Activated CD4-positive, alpha-beta T cell treated with anti-CD3 and anti-CD28 coated beads, Interleukin-2, Interleukin-6, amounts not matched to agents 100 ng/mL and 50 ng/mL, durations not matched to agents 16 hours and 8 hours (primary cell): ENCODE measurements around the gene DNAH9.

ENCODE experiments used
- DNase-seq: peaks from one replicate; pipeline ENCODE4 v3.0.0-alpha.2; 2020

Gene DNAH9

GRCh38 chr17:11768981-11769380, 170.7 kb downstream of the DNAH9 start:
- DNase-seq: no peak

DNA sequence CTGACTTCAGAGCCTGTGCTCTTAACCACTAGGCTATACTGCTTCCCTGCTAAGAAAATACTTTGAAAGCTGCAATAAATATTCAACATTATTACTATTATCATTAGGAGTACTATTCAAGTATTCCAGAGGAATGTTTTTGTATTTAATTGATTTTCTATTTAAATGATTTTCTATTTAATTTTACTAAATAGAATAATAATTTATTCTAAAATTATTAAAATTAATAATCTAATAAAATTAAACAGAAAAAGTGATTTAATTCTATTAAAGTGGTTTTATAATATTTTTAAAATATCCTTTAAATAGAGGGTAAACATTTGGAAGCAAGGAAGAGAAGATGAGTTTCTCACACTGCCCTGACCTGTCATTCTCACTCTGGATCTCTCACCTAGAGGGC, 173.8 kb downstream of the DNAH9 start:
- DNase-seq: no peak

DNA sequence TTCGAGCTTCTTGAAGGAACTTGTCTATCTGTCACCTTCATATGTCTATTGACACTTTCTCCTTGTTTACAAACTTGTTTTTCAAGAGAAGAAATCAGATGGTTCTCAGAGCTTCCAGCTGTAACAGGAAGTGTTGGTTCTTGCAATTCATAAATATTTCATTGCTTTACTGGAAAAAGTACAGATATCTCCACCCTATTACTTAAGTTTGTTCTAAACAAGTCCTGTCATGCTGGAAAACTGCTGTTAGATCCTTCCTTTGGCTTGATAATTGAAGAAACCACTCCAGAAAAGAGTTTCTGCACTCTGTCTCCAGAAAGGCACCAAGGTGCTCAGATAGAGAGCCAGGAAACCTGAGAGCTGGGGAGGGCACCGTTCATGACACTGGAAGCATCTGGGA, 181.6 kb downstream of the DNAH9 start:
- no peak for DNase-seq

DNA sequence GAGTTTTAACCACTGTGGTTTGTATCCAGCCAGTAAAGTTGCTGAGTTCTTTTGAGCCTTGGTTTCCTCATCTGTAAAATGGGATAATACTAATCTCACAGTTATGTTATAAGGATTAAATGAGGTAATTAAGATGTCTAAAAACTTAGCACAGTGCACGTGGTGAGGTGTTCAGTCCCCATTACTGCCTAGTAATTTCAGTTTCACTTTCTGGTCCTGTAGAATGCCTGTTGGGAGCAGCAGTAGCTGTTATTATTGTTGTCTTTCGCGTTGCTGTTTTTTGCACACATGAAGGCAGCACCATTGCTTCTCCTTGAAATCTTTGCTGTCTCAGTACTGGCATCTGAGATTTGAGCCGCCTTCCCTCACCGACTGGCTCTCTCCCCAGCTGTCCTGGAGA, 182.4 kb downstream of the DNAH9 start:
- DNase-seq: no peak

DNA sequence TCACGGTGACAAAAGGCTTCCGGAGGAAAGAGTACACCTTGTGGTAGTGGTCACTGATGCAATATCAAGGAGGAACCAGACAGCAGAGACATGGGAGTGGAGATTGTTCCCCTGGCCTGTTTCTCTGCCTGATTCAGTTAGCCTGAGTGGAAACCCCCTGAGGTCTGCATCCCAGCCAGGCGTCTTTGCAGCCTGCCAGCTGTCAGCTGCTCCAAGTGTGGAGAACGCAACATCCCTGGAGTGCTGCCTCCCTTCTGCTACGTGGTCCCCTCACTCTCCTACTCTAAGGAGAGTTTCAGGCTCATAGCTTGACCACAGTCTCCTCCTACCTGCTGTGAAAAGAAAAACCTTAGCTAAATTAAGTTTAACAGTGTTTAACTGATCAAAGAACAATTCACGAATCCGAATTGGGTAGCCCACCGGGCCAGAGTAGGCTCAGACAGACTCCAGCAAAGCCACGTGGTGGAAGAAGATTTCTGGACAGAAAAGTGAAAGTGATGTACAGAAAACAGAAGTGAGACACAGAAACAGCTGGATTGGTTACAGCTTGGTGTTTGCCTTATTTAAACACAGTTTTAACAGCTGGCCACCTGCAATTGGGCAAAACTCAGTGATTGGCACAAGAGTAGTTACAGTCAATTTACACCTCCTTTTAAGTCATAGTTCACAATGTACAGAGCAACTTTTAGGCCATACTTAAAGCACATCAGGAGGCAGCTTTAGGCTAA, 188.6 kb downstream of the DNAH9 start:
- DNase-seq: no peak

DNA sequence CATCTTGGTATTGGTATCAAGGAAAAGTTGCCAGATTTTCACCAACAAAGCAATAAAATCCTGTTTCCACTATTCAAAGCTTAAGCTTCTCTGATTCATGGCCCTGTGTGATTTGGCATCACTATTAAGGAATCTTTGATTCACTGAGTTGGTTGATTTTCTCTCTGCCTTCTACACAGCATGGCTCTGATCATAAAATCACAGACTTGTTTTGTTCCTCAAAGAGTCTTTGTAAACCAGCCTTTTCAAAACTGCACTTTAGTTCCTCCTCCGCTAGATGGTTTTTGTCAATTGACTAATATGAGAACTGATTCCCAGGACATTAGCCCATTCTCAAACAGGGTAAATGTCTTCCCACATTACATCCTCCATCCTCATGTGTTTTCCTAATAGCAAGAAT, 197.6 kb downstream of the DNAH9 start:
- no peak for DNase-seq

GRCh38 chr17:11797803-11798202, 199.5 kb downstream of the DNAH9 start:
- DNase-seq: no peak

DNA sequence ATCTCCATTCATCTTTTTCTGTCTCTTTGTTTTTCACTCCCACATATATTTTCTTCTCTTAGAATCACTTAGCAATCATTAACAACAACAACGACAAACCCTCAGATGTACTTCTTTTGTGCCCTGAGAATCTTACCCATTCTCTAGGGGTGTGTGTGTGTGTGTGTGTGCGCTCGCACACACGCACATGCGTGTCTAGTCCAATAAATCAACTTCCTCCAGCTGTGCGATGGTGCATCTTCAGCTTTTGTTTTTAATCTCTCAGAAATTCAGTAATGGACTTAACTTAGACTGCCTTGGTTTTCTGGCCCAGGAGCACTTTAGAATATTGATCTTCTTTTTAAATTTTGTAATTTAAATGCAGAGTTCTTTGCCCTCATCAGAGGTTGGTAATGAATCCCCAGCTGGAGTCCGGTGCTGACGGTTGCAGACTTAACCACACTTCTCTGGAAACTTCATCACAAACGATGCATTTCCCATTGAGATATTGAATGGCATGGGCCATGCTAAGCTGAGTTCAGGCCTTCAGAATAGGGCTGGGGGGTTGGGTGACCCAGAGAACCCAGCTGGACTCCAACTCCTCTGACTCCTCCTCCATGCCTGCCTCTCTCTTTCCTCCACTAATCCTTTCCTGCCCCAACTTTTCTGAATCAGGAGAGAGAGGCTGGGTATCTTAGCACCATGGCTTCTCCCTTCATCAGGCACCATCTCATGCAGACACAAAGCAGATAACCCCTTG, 205.1 kb downstream of the DNAH9 start:
- no peak for DNase-seq

DNA sequence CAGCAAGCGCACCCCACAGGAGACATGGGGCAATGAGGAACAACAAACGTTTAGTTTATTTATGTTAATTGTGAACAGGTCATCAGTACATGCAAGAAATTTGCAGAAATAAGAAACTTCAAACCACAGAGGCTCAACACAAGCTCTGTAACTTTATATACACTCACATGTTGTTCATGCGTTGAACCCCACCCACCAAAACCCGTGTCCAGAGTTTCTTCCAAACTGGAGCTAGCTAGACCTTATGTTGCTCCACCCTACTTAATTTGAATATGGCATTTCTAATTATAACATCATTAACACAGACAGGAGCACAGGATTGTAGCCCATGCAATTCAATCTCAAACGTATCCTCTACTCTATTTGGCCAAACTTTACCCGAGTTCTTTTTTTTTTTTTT, 206.9 kb downstream of the DNAH9 start:
- no peak for DNase-seq

DNA sequence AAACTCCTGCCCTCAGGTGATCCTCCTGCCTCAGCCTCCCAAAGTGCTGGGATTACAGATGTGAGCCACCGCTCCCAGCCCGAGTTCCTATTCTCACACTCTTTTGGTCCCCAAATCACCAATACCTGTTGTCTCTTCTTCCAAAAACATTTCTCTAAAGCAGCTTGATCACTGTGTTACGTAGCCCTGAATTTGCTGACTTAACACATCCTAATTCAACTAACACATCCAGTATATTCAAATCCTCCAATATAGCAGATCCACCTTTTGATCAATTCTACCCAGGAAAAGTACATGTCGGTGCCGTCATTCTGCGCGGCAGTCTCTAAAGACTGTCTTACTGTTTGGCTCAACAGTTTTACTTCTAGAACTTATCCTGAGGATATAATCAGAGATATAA, 207.7 kb downstream of the DNAH9 start:
- DNase-seq: no peak

DNA sequence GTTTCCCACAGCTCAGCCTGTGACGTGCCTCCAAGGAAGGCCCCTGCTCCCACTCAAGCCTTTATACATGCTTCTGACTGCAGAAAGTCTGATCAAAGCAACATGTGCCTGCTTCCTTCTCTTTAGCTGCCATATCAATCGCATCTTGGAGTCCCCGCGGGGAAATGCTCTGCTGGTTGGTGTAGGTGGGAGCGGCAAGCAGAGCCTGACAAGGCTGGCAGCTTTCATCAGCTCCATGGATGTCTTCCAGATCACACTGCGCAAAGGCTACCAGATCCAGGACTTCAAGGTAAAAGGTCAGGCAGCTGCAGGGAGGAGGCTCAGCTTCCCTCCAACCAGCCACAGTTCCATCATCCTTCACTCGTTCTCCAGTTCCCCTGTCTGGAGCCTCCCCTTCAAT, 209.3 kb downstream of the DNAH9 start:
- no peak for DNase-seq

- DNase-seq: no peak
Measured at GRCh38 chr17:11813278-11813677, 215.0 kb downstream of the DNAH9 start.

DNA sequence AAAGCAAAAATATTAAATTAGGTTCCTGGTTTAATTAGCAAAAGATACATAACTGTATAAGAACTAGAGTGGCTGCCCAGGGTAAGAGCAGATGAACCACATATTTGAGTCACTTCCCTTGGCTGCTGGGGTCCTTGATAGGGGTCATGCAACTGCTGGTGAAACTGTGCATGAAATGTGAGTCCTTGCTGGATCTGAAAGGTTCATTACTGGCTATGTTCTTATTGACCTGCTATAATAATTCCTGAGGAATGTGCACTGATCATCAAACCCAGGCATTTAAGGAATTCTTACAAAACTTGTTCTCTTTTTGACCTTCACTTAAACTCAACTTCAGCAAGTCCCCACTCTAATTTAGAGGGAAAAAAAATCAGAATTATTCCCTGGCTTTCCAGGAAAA, 215.6 kb downstream of the DNAH9 start:
- DNase-seq: no peak

DNA sequence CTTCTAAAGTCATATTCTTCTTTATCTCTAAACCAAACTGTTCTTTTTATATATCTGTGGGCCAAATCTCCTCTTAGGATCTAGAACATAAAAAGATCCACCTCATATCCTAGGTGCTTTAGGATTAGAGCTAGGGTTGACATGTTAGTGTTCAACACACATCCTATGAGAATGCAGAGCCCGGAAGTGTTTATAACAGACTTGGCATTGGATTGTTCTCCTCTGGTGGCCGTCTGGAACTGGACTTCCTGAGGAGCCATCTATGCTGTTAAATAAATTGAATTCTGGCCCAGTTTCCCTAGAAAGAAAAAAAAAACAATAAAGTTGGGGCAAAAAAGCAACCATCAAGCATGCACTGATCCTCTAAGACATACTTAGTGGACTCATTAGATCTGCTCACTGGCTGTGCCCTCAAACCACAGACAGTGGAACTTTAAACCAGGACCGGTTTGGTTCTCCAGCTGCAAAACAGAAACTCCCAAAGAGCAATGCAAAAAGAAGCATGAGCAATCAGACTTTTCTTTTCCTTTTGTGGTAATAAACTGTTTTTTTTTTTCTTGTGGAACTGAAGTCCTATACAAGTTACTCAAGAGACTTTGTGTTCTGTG, 216.5 kb downstream of the DNAH9 start:
- DNase-seq: no peak

DNA sequence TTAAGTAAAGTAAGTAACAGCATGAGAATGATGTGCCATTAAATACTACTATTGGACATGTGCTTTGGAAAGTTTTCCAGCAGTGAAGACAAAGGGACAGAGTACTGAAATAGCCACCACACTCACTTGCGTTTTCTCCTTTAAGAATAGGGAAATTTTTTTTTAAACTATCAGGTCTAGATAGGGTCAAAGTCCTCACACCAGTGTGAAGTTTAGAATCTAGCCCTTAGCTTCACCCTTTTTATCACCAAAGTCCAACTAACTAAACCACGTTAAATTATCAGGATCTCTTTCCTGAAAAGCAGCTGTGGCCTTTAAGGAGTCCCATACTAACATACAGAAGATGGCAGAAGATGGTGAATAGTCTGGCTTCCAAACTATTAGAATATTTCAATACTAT, 218.1 kb downstream of the DNAH9 start:
- DNase-seq: no peak

- no peak for DNase-seq
Measured at GRCh38 chr17:11823862-11824261, 225.6 kb downstream of the DNAH9 start.

- DNase-seq: no peak
Measured at GRCh38 chr17:11825572-11826209, 227.4 kb downstream of the DNAH9 start.

DNA sequence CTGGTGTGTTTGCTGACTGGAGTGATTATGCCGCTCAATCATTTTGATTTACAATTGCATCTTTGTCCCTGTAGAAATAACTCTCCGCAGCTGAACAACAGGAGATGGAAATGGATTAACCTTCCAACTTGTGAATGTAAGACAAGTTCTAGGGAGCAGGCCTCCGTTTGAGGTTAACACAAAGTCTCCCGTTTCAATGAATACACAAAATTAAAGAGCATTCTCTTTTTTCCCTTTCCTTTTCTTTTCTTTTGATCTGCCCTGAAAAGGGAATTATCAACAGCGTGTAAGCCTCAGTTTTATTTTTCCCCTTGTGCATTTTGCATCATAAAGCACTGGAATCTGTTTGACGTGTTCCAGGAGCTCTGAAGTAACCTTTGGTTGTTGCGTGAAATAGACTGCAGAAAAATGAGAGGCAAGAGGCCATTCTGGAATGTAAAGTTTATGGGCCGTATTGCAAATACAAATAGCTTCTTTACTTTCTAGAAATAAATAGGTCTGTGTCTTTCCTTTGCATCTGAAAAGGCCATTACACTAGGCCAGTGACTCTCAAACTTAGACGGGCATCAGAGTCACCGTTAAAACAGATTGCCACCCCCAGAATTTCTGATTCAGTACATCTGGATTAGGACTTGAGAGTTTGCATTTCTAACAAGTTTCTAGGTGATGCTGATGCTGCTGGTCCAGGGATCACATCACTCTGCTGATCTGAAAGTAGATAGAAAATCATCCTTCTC, 234.3 kb downstream of the DNAH9 start:
- DNase-seq: no peak

DNA sequence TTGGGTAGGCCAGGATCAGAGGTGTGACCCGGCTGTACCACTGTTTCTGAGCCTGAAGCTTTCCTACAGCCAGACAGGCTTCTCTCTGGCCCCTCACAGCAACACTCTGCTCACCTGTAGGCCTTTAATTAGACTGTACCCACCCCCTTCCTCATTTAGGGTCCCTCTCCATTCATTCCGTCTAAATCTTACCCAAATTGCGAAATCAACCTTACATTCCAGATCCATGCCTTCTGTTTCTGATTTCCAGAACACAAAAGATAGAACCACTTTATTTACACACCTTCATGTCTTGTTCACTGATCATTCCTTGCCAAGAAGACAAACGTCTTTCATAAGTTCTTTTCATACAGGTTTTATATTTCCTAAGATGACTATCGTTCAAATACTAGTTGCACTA, 238.2 kb downstream of the DNAH9 start:
- no peak for DNase-seq

- DNase-seq: no peak
Measured at GRCh38 chr17:11840052-11840451, 241.8 kb downstream of the DNAH9 start.

- no peak for DNase-seq
Measured at GRCh38 chr17:11840831-11841230, 242.6 kb downstream of the DNAH9 start.

DNA sequence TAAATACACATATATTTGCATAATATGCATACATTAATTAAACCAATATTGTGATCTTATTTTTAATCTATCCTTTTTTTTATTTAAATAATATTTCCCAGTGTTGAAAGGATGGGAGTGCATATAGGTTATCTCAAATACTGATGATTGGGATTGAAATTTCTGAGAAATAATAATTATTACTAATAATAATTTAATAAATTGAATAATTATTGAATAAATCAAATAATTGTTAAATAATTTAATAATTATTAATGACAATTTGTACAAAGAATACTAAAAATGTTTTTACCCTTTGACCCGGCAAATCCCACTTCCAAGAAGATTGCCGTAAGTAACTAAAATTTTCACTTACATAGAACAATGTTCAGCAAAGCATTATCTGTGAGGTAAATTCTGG, 250.1 kb downstream of the DNAH9 start:
- no peak for DNase-seq

GRCh38 chr17:11852231-11852630, 254.0 kb downstream of the DNAH9 start:
- no peak for DNase-seq
